GM12878 (cell line): ENCODE results near the gene CHAF1A. TPM values are rescaled to one million over a fixed set of nuclear protein-coding genes. Genes with fewer than 3 reads are reported as not detected.
A peak's percentile ranks its signal among the peaks of the same experiment; 100 is the strongest.

ENCODE experiments used
- ATAC-seq: fragments of 200-7000 bp; cut with Tn5 transposase; 3 replicates; pipeline ENCODE4 v1.9.1; 2020; ENCODE audit warnings: mild to moderate bottlenecking, moderate library complexity
- BruUV-seq: library from RNA; stranded (reverse); fragments of 400-500 nt; replicated peaks from 2 replicates; lab custom pipeline; 2021; lab: Mats Ljungman, UMichigan
- CTCF ChIA-PET: fragments of 300-600 bp; sonication (Branson Sonifier 250); formaldehyde crosslinking; extraction: SDS; loops from one replicate; lab custom pipeline; 2021; ENCODE audit warnings: inconsistent platforms; lab: Yijun Ruan, JAX
- POLR2A ChIA-PET: fragments of 350-600 bp; formaldehyde crosslinking; extraction: SDS; loops from one replicate; lab custom pipeline; 2021; ENCODE audit warnings: inconsistent platforms; lab: Charles Lee
- RAD21 ChIA-PET: fragments of 300-600 bp; sonication (Branson Sonifier 250); formaldehyde crosslinking; loops from one replicate; lab custom pipeline; 2023; ENCODE audit warnings: antibody characterized with exemption; ENCODE audit not compliant: unreplicated experiment; lab: Charles Lee
- SMC1A ChIA-PET: fragments of 300-600 bp; sonication (Branson Sonifier 250); formaldehyde crosslinking; loops from one replicate; lab custom pipeline; 2023; ENCODE audit not compliant: unreplicated experiment, uncharacterized antibody; lab: Charles Lee
- DNase-seq: peaks from one replicate; pipeline ENCODE4 v3.0.0-alpha.2; 2011; ENCODE audit warnings: low read depth, low spot score
- FAIRE-seq: peaks from 3 replicates; lab custom pipeline; 2011; peaks lifted over from hg19 to GRCh38; lab: Jason Lieb, UNC
- H2AFZ ChIP-seq: 2 replicates; pipeline ENCODE4 v1.6.0; 2011; ENCODE audit warnings: low read depth, low read length, control low read depth; ENCODE audit not compliant: control insufficient read depth
- H3K27ac ChIP-seq: 2 replicates; pipeline ENCODE4 v1.5.1; 2011; ENCODE audit warnings: control low read depth; ENCODE audit not compliant: control insufficient read depth, insufficient read depth
- H3K27me3 ChIP-seq, 2 experiments: replicated peaks in 1 of 2; 2 replicates each; pipeline versions ENCODE4 v1.6.0 to v1.6.1; 2011; ENCODE audit warnings: low read length in 1 of 2; ENCODE audit not compliant: control insufficient read depth in 2 of 2, insufficient read depth in 2 of 2
- H3K36me3 ChIP-seq, 2 experiments: 2 replicates each; pipeline ENCODE4 v1.5.1; 2011; ENCODE audit warnings: low read length in 1 of 2; ENCODE audit not compliant: control insufficient read depth in 2 of 2, insufficient read depth in 2 of 2
- H3K4me1 ChIP-seq: 2 replicates; pipeline ENCODE4 v1.6.1; 2011; ENCODE audit warnings: mild to moderate bottlenecking, low read length, moderate library complexity, mixed read lengths; ENCODE audit not compliant: control insufficient read depth, insufficient read depth
- H3K4me2 ChIP-seq: 2 replicates; pipeline ENCODE4 v1.6.0; 2011; ENCODE audit warnings: control low read depth; ENCODE audit not compliant: control insufficient read depth, insufficient read depth
- H3K4me3 ChIP-seq: fragments of 200-600 bp; sonication (generic); 2 replicates; pipeline ENCODE4 v1.5.1; 2016
- H3K79me2 ChIP-seq: 2 replicates; pipeline ENCODE4 v1.6.0; 2011; ENCODE audit warnings: low read length; ENCODE audit not compliant: control insufficient read depth, insufficient read depth
- H3K9ac ChIP-seq: 2 replicates; pipeline ENCODE4 v1.8.0; 2011; ENCODE audit warnings: low read length, control low read depth, mixed read lengths; ENCODE audit not compliant: control insufficient read depth, insufficient read depth
- H3K9me3 ChIP-seq: replicated peaks from 3 replicates; pipeline ENCODE4 v1.5.1; 2011; ENCODE audit warnings: mild to moderate bottlenecking, low read length; ENCODE audit not compliant: control insufficient read depth, insufficient read depth
- H4K20me1 ChIP-seq: 2 replicates; pipeline ENCODE4 v1.6.0; 2011; ENCODE audit not compliant: control insufficient read depth, insufficient read depth
- KAT2A ChIP-seq: conservative IDR thresholded peaks from 2 replicates; pipeline ENCODE4 v1.6.1; 2011; ENCODE audit warnings: low read depth, low read length; ENCODE audit not compliant: control insufficient read depth
- NR2C2 ChIP-seq: IDR thresholded peaks from 2 replicates; pipeline ENCODE4 v1.6.1; 2011; ENCODE audit warnings: borderline replicate concordance, low read depth; ENCODE audit not compliant: control insufficient read depth, insufficient read length
- RUNX3 ChIP-seq: IDR thresholded peaks from 2 replicates; pipeline ENCODE4 v1.6.1; 2012; ENCODE audit warnings: low read length, inconsistent platforms
- WGBS: methylation state at CpG from one replicate; pipeline ENCODE4 v1.1.6; 2016; ENCODE audit warnings: low lambda C conversion rate; ENCODE audit not compliant: insufficient replicate concordance, insufficient coverage; ENCODE audit errors: missing lambda C conversion rate; 5-methylcytosine and 5-hydroxymethylcytosine counted together
- in situ Hi-C: fragments of 300-500 bp; cut with MboI; formaldehyde crosslinking; loops from 9 replicates; pipeline ENCODE4 v1.14.3; 2018; ENCODE audit warnings: mixed read lengths
- intact Hi-C: fragments of 100-400 bp; cut with micrococcal nuclease; formaldehyde crosslinking; loops from one replicate; pipeline ENCODE4 v1.14.2; 2022; ENCODE audit not compliant: unreplicated experiment
- microRNA-seq: library from miRNA; unstranded; fragments of <30 nt; microRNA quantifications from one replicate; pipeline ENCODE4, GENCODE V29; 2018
- polyA plus RNA-seq, 11 experiments: library from polyadenylated mRNA; depleted of rRNA in 4 of 11; unstranded in 6 of 11; stranded (reverse) in 5 of 11; fragments of >200 nt; fragmentation: Nextera tagmentation in 4 of 11; fragmentation: Illumina TruSeq in 1 of 11; extraction: Ambion mirVana in 4 of 11; extraction: Trizol in 1 of 11; gene quantifications; 1 replicate in 1 of 11; 2 replicates in 10 of 11; pipeline versions ENCODE4 v1.2.1 to v1.2.3, GENCODE V29; 2011 to 2016; ENCODE audit warnings: inconsistent platforms in 2 of 11, missing spikeins in 2 of 11, low read depth in 1 of 11
- small RNA-seq: library from RNA; depleted of rRNA; stranded (forward); fragments of <200 nt; gene quantifications from one replicate; pipeline ENCODE3, GENCODE V24; 2014
- total RNA-seq, 4 experiments: library from RNA; depleted of rRNA in 3 of 4; stranded (reverse); fragments of >200 nt in 3 of 4; fragmentation: Illumina TruSeq in 1 of 4; extraction: Trizol in 1 of 4; gene quantifications; 2 replicates each; pipeline versions ENCODE4 v1.2.1 to v1.2.3, GENCODE V29; 2013 to 2021

Gene CHAF1A
- total and polyA plus RNA-seq, 10 of the 15 experiments (the other 5 are each of a cell fraction or from before 2014, with no cell fraction given) = 1.3 to 69.1 (median 34.2) TPM

DNA sequence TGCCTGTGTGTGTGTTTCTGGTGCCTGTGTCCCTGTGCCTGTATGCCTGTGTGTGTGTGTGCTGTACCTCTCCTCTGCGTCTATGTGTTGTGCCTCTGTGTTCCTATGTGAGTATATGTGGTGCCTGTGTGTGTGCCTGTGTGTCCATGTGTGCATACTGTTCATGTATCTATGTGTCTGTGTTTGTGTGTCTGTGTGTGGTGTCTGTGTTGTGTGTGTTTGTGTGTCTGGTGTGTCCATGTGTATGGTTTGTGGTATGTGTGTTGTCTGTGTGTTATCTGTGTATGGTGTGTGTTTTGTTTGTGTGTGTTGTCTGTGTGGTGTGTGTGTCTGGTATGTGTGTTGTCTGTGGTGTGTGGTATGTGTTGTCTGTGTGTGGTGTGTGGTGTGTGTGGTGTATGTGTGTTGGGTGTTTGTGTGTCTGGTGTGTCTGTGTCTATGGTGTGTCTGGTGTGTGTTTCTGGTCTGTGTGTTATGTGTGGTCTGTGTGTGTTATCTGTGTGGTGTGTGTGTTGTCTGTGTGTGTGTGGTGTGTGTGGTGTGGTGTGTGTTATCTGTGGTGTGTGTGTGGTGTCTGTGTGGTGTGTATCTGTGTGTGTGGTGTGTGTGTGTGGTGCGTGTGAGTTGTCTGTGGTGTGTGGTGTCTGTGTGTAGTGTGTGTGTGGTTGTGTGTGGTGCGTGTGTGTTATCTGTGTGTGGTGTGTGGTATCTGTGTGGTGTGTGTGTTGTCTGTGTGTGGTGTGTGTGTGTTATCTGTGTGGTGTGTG, 90.1 kb downstream of the CHAF1A start:
- Histone ChIP-seq H3K4me2 (no peak overlapping the region), H3K4me3 (no peak overlapping the region), H3K36me3 (peaks cover 12 to 17% of the 10 kb centered on the region in 2 experiments; a peak in 3 of 4 replicates), H4K20me1 (no peaks in the 10 kb centered on the region), H3K79me2 (no peaks in the 10 kb centered on the region), H3K27me3 (no peaks in the 10 kb centered on the region), H2AFZ (no peak overlapping the region), H3K9me3 (no peaks in the 10 kb centered on the region), H3K4me1 (no peaks in the 10 kb centered on the region), H3K27ac (no peak overlapping the region), H3K9ac (no peak overlapping the region)
- ChIA-PET POLR2A (no interaction called here), SMC1A (no interaction called here), RAD21 (no interaction called here), CTCF (no interaction called here)
- DNase-seq = no peak
- in situ Hi-C loops (no loop called here), intact Hi-C loops (no loop called here)
- TF ChIP-seq KAT2A (no peak), NR2C2 (peak; percentile 16), RUNX3 (0 out of 2 replicates have a peak, but pooled peaks have one; percentile 3)
- ATAC-seq = no peak
- WGBS = 92% methylated on average over 2 of the region's 3 CpGs
- BruUV-seq = no TSS peak
- peak; percentile 74 for FAIRE-seq

Small RNA genes lying within 50 kb of the gene (microRNA-seq; reads per million reads assigned to microRNA genes)
- 20.3 reads per million, percentile 55 among the genes with 10 or more reads in this experiment for gene MIR4746

Small RNA genes lying within 50 kb of the gene (small RNA-seq; reads per million reads assigned to genes)
- not detected for gene MIR4746

Other genes starting within 250 kb of the CHAF1A start
Only the 7 nearest of the 18 such genes appear.
- 0.17 TPM in 1 of 2 replicates, not detected in the other for gene TMIGD2, start 100.3 kb upstream of the CHAF1A start, total RNA-seq (2014; rRNA removed)
- 0.13 TPM in 1 of 2 replicates, not detected in the other for gene TMIGD2, start 100.3 kb upstream of the CHAF1A start, total RNA-seq (2014; rRNA removed; fragmentation: Illumina TruSeq; extraction: Trizol)
- 0.16 TPM in 1 of 2 replicates, not detected in the other for gene TMIGD2, start 100.3 kb upstream of the CHAF1A start, total RNA-seq (2021)
- not detected in 2 replicates for gene TMIGD2, start 100.3 kb upstream of the CHAF1A start, polyA plus RNA-seq (2011; rRNA removed)
- not detected in 2 replicates for gene TMIGD2, start 100.3 kb upstream of the CHAF1A start, polyA plus RNA-seq (2014; fragmentation: Illumina TruSeq; extraction: Trizol)
- not detected for gene TMIGD2, start 100.3 kb upstream of the CHAF1A start, polyA plus RNA-seq (2014; fragmentation: Nextera tagmentation; extraction: Ambion mirVana)
- 0.09 TPM in 1 of 2 replicates, not detected in the other for gene TMIGD2, start 100.3 kb upstream of the CHAF1A start, polyA plus RNA-seq (2014; rRNA removed)
- gene TMIGD2, start 100.3 kb upstream of the CHAF1A start, polyA plus RNA-seq (2016; fragmentation: Nextera tagmentation; extraction: Ambion mirVana) = under 1 TPM; 0.14 to 0.40 TPM
- 4.0 and 4.1 TPM in 2 replicates for gene FSD1, start 98.0 kb upstream of the CHAF1A start, total RNA-seq (2014; rRNA removed)
- gene FSD1, start 98.0 kb upstream of the CHAF1A start, total RNA-seq (2014; rRNA removed; fragmentation: Illumina TruSeq; extraction: Trizol) = 1.4 TPM in 2 replicates
- gene FSD1, start 98.0 kb upstream of the CHAF1A start, total RNA-seq (2021) = 4.3 and 4.9 TPM in 2 replicates
- gene FSD1, start 98.0 kb upstream of the CHAF1A start, polyA plus RNA-seq (2011; rRNA removed) = 0.58 and 0.77 TPM in 2 replicates
- gene FSD1, start 98.0 kb upstream of the CHAF1A start, polyA plus RNA-seq (2014; fragmentation: Illumina TruSeq; extraction: Trizol) = 0.68 and 1.7 TPM in 2 replicates
- gene FSD1, start 98.0 kb upstream of the CHAF1A start, polyA plus RNA-seq (2014; fragmentation: Nextera tagmentation; extraction: Ambion mirVana) = under 1 TPM in 1 of 2 experiments, not detected in 1; 0.15 TPM
- gene FSD1, start 98.0 kb upstream of the CHAF1A start, polyA plus RNA-seq (2014; rRNA removed) = 4.7 and 5.1 TPM in 2 replicates
- gene FSD1, start 98.0 kb upstream of the CHAF1A start, polyA plus RNA-seq (2016; fragmentation: Nextera tagmentation; extraction: Ambion mirVana) = 1 to 10 TPM; 4.0 to 4.2 TPM
- gene STAP2, start 63.8 kb upstream of the CHAF1A start, total RNA-seq (2014; rRNA removed) = 19.2 and 24.6 TPM in 2 replicates
- 13.6 and 14.3 TPM in 2 replicates for gene STAP2, start 63.8 kb upstream of the CHAF1A start, total RNA-seq (2014; rRNA removed; fragmentation: Illumina TruSeq; extraction: Trizol)
- 18.5 and 21.4 TPM in 2 replicates for gene STAP2, start 63.8 kb upstream of the CHAF1A start, total RNA-seq (2021)
- gene STAP2, start 63.8 kb upstream of the CHAF1A start, polyA plus RNA-seq (2011; rRNA removed) = 1.7 and 2.6 TPM in 2 replicates
- gene STAP2, start 63.8 kb upstream of the CHAF1A start, polyA plus RNA-seq (2014; fragmentation: Illumina TruSeq; extraction: Trizol) = 11.2 and 11.6 TPM in 2 replicates
- gene STAP2, start 63.8 kb upstream of the CHAF1A start, polyA plus RNA-seq (2014; fragmentation: Nextera tagmentation; extraction: Ambion mirVana) = 1 to 10 TPM in 1 of 2 experiments, under 1 TPM in 1; 0.84 to 2.0 TPM
- 22.4 and 23.6 TPM in 2 replicates for gene STAP2, start 63.8 kb upstream of the CHAF1A start, polyA plus RNA-seq (2014; rRNA removed)
- gene STAP2, start 63.8 kb upstream of the CHAF1A start, polyA plus RNA-seq (2016; fragmentation: Nextera tagmentation; extraction: Ambion mirVana) = 10 to 100 TPM; 16.9 to 21.2 TPM
- gene MPND, start 59.1 kb upstream of the CHAF1A start, total RNA-seq (2014; rRNA removed) = 3.5 and 4.2 TPM in 2 replicates
- 6.1 and 7.9 TPM in 2 replicates for gene MPND, start 59.1 kb upstream of the CHAF1A start, total RNA-seq (2014; rRNA removed; fragmentation: Illumina TruSeq; extraction: Trizol)
- gene MPND, start 59.1 kb upstream of the CHAF1A start, total RNA-seq (2021) = 18.3 and 20.3 TPM in 2 replicates
- gene MPND, start 59.1 kb upstream of the CHAF1A start, polyA plus RNA-seq (2011; rRNA removed) = 3.4 and 7.2 TPM in 2 replicates
- gene MPND, start 59.1 kb upstream of the CHAF1A start, polyA plus RNA-seq (2014; fragmentation: Illumina TruSeq; extraction: Trizol) = 0.70 and 4.8 TPM in 2 replicates
- gene MPND, start 59.1 kb upstream of the CHAF1A start, polyA plus RNA-seq (2014; fragmentation: Nextera tagmentation; extraction: Ambion mirVana) = 1 to 10 TPM in 1 of 2 experiments, under 1 TPM in 1; 0.79 to 4.3 TPM
- gene MPND, start 59.1 kb upstream of the CHAF1A start, polyA plus RNA-seq (2014; rRNA removed) = 10.5 and 11.8 TPM in 2 replicates
- 1 to 10 TPM; 3.7 to 8.5 TPM for gene MPND, start 59.1 kb upstream of the CHAF1A start, polyA plus RNA-seq (2016; fragmentation: Nextera tagmentation; extraction: Ambion mirVana)
- gene SH3GL1, start 2.1 kb upstream of the CHAF1A start, total RNA-seq (2014; rRNA removed) = 24.0 and 28.9 TPM in 2 replicates
- 9.2 and 11.8 TPM in 2 replicates for gene SH3GL1, start 2.1 kb upstream of the CHAF1A start, total RNA-seq (2014; rRNA removed; fragmentation: Illumina TruSeq; extraction: Trizol)
- gene SH3GL1, start 2.1 kb upstream of the CHAF1A start, total RNA-seq (2021) = 41.5 and 47.4 TPM in 2 replicates
- gene SH3GL1, start 2.1 kb upstream of the CHAF1A start, polyA plus RNA-seq (2011; rRNA removed) = 20.3 and 28.0 TPM in 2 replicates
- 1.6 and 9.2 TPM in 2 replicates for gene SH3GL1, start 2.1 kb upstream of the CHAF1A start, polyA plus RNA-seq (2014; fragmentation: Illumina TruSeq; extraction: Trizol)
- gene SH3GL1, start 2.1 kb upstream of the CHAF1A start, polyA plus RNA-seq (2014; fragmentation: Nextera tagmentation; extraction: Ambion mirVana) = 1 to 10 TPM in 1 of 2 experiments, under 1 TPM in 1; 0.93 to 3.0 TPM
- 36.5 and 44.0 TPM in 2 replicates for gene SH3GL1, start 2.1 kb upstream of the CHAF1A start, polyA plus RNA-seq (2014; rRNA removed)
- gene SH3GL1, start 2.1 kb upstream of the CHAF1A start, polyA plus RNA-seq (2016; fragmentation: Nextera tagmentation; extraction: Ambion mirVana) = 10 to 100 TPM; 30.0 to 32.5 TPM
- 20.5 and 34.8 TPM in 2 replicates for gene UBXN6, start 55.2 kb downstream of the CHAF1A start, total RNA-seq (2014; rRNA removed)
- 13.1 and 17.3 TPM in 2 replicates for gene UBXN6, start 55.2 kb downstream of the CHAF1A start, total RNA-seq (2014; rRNA removed; fragmentation: Illumina TruSeq; extraction: Trizol)
- 49.1 and 50.8 TPM in 2 replicates for gene UBXN6, start 55.2 kb downstream of the CHAF1A start, total RNA-seq (2021)
- gene UBXN6, start 55.2 kb downstream of the CHAF1A start, polyA plus RNA-seq (2011; rRNA removed) = 15.2 and 29.5 TPM in 2 replicates
- 2.1 and 7.0 TPM in 2 replicates for gene UBXN6, start 55.2 kb downstream of the CHAF1A start, polyA plus RNA-seq (2014; fragmentation: Illumina TruSeq; extraction: Trizol)
- 1 to 10 TPM in 1 of 2 experiments, under 1 TPM in 1; 0.47 to 2.1 TPM for gene UBXN6, start 55.2 kb downstream of the CHAF1A start, polyA plus RNA-seq (2014; fragmentation: Nextera tagmentation; extraction: Ambion mirVana)
- 38.7 and 49.7 TPM in 2 replicates for gene UBXN6, start 55.2 kb downstream of the CHAF1A start, polyA plus RNA-seq (2014; rRNA removed)
- 1 to 10 TPM; 6.6 to 8.6 TPM for gene UBXN6, start 55.2 kb downstream of the CHAF1A start, polyA plus RNA-seq (2016; fragmentation: Nextera tagmentation; extraction: Ambion mirVana)
- 33.7 and 36.5 TPM in 2 replicates for gene HDGFL2, start 69.7 kb downstream of the CHAF1A start, total RNA-seq (2014; rRNA removed)
- gene HDGFL2, start 69.7 kb downstream of the CHAF1A start, total RNA-seq (2014; rRNA removed; fragmentation: Illumina TruSeq; extraction: Trizol) = 19.0 and 20.5 TPM in 2 replicates
- gene HDGFL2, start 69.7 kb downstream of the CHAF1A start, total RNA-seq (2021) = 56.8 and 56.9 TPM in 2 replicates
- gene HDGFL2, start 69.7 kb downstream of the CHAF1A start, polyA plus RNA-seq (2011; rRNA removed) = 9.8 and 19.5 TPM in 2 replicates
- gene HDGFL2, start 69.7 kb downstream of the CHAF1A start, polyA plus RNA-seq (2014; fragmentation: Illumina TruSeq; extraction: Trizol) = 8.2 and 16.9 TPM in 2 replicates
- under 1 TPM; 0.16 to 0.60 TPM for gene HDGFL2, start 69.7 kb downstream of the CHAF1A start, polyA plus RNA-seq (2014; fragmentation: Nextera tagmentation; extraction: Ambion mirVana)
- 40.2 and 52.5 TPM in 2 replicates for gene HDGFL2, start 69.7 kb downstream of the CHAF1A start, polyA plus RNA-seq (2014; rRNA removed)
- 10 to 100 TPM; 30.0 to 39.3 TPM for gene HDGFL2, start 69.7 kb downstream of the CHAF1A start, polyA plus RNA-seq (2016; fragmentation: Nextera tagmentation; extraction: Ambion mirVana)